Smooth muscle cell of the brain vasculature (primary cell): ENCODE results near the gene HPGDS.

Source experiments
- DNase-seq: peaks from one replicate; pipeline ENCODE4 v3.0.0-alpha.2; 2012; ENCODE audit warnings: low read depth, low spot score

HPGDS gene

DNA sequence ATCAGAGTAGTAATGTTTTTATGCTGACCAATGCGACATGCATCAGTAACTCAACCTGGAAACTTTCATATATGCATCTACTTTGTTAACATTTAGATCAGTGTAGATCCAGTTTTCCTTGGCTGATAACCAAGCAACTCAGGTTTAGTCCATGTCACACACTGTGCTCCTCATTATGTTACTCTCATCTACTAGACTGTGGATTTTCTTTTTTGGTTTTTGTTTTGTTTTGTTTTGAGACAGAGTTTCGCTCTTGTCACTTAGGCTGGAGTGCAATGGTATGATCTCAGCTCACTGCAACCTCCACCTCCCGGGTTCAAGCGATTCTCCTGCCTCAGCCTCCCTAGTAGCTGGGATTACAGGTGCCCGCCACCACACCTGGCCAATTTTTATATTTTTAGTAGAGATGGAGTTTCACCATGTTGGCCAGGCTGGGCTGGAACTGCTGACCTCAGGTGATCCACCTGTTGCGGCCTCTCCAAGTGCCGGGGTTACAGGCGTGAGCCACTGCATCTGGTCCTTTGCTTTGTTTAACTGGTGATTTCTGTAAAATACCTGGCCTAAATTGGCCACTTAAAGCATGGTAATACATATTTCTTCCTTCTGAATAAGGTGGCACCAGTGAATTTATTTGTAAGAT, 86.4 kb downstream of the HPGDS start:
- no peak for DNase-seq

GRCh38 chr4:94253036-94253435, 89.6 kb downstream of the HPGDS start:
- DNase-seq = no peak

- no peak for DNase-seq
Observed at GRCh38 chr4:94251094-94251493, 91.5 kb downstream of the HPGDS start.
